Ishikawa (cell line): Measurements from ENCODE around the gene GREM1.

Experiments used
- NFIC ChIP-seq: IDR thresholded peaks from 2 replicates; pipeline ENCODE4 v1.6.1; 2012
- TAF1 ChIP-seq: IDR thresholded peaks from 2 replicates; pipeline ENCODE4 v1.6.1; 2012; ENCODE audit warnings: low read depth, mild to moderate bottlenecking
- TCF12 ChIP-seq: IDR thresholded peaks from 2 replicates; pipeline ENCODE4 v1.6.1; 2012; ENCODE audit warnings: low read depth
- ZBTB7A ChIP-seq: IDR thresholded peaks from 2 replicates; pipeline ENCODE4 v1.6.1; 2012; ENCODE audit warnings: low read depth

DNA sequence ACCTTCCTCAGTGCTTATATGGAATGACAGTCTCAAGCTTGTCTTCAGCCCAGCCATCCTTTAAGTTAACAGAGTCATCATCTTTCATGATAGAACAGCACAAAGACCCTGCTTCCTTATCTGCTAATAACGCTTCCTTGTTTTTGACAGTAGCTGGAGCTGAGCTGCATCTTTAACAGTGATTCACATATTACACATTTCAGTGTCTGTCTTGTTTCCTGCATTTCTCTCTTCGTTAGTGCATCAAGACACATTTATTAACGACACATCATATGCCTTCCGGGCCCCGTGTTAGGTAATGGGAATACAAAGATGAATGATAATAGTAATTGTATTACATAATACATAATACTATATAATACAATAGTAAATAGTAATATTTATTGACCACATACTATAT lies 30.2 kb upstream of the GREM1 start:
- TF ChIP-seq ZBTB7A (no peak), TCF12 (no peak), TAF1 (no peak), NFIC (no peak)
